Stimulated activated CD4-positive, alpha-beta T cell treated with anti-CD3 and anti-CD28 coated beads, Interleukin-12 subunit alpha, Interleukin-12 subunit beta, amount 100 ng/mL, for 48 hours (primary cell): Measurements from ENCODE around the gene CXCL10.
"Not testable (repeated sequence)": the region's sequence is repeated elsewhere in the genome, so short reads cannot be mapped to it uniquely, and the experiment has no call there.

ENCODE experiments used
- DNase-seq, 3 donors: peaks; one replicate each; pipeline ENCODE4 v3.0.0-alpha.2; 2020; ENCODE audit warnings: low read depth in 2 of 3, low spot score in 1 of 3

CXCL10 gene

GRCh38 chr4:76029300-76029699 lies 6.0 kb upstream of the CXCL10 start:
- DNase-seq, result no peak

GRCh38 chr4:76028350-76028765 lies 5.1 kb upstream of the CXCL10 start:
- no peak for DNase-seq

- no peak for DNase-seq
Measured at GRCh38 chr4:76024065-76024464, 768 bp upstream of the CXCL10 start.

GRCh38 chr4:76022677-76023076 lies 620 bp downstream of the CXCL10 start:
- DNase-seq, result no peak

GRCh38 chr4:76022031-76022430 lies 1.3 kb downstream of the CXCL10 start:
- no peak for DNase-seq

GRCh38 chr4:76017056-76017686 lies 6.1 kb downstream of the CXCL10 start:
- no peak for DNase-seq

- peak in 1 of 3 donors; percentile 4 for DNase-seq
Measured at GRCh38 chr4:76016393-76016792, 6.9 kb downstream of the CXCL10 start.

GRCh38 chr4:76013540-76013939 lies 9.8 kb downstream of the CXCL10 start:
- no peak for DNase-seq

- DNase-seq, result no peak
Measured at GRCh38 chr4:76012388-76012801, 10.9 kb downstream of the CXCL10 start.

GRCh38 chr4:76011700-76012387 lies 11.5 kb downstream of the CXCL10 start:
- DNase-seq, result no peak

- DNase-seq, result no peak
Measured at GRCh38 chr4:76011018-76011670, 12.2 kb downstream of the CXCL10 start.

- DNase-seq, result no peak
Measured at GRCh38 chr4:76010576-76010975, 12.7 kb downstream of the CXCL10 start.

GRCh38 chr4:76009311-76009710 lies 14.0 kb downstream of the CXCL10 start:
- no peak for DNase-seq

- DNase-seq, result no peak
Measured at GRCh38 chr4:76007089-76007862, 16.0 kb downstream of the CXCL10 start, which contains the start of gene CXCL9. Gene CXCL9 (minus strand): TSS chr4:76007509. CDS start chr4:76007449, 60 bp downstream.

GRCh38 chr4:76003620-76004019 lies 19.7 kb downstream of the CXCL10 start:
- no peak for DNase-seq

GRCh38 chr4:76003035-76003434 lies 20.3 kb downstream of the CXCL10 start:
- no peak for DNase-seq

GRCh38 chr4:76002176-76002575 lies 21.1 kb downstream of the CXCL10 start:
- DNase-seq, result no peak

GRCh38 chr4:76001700-76002099 lies 21.6 kb downstream of the CXCL10 start:
- no peak for DNase-seq

GRCh38 chr4:76000279-76000678 lies 23.0 kb downstream of the CXCL10 start:
- no peak for DNase-seq

- not testable (repeated sequence) for DNase-seq
Measured at GRCh38 chr4:75998525-75999147, 24.7 kb downstream of the CXCL10 start.

- DNase-seq, result no peak
Measured at GRCh38 chr4:75997946-75998345, 25.4 kb downstream of the CXCL10 start.
